Activated naive CD4-positive, alpha-beta T cell treated with anti-CD3 and anti-CD28 coated beads, Interleukin-2, amount 50 U/mL, for 24 hours (primary cell): ENCODE data around the gene ZNF581.

Source experiments
- H3K27ac Mint-ChIP-seq: one replicate; pipeline ENCODE4 v1.8.0; 2021; ENCODE audit warnings: mild to moderate bottlenecking, mixed read lengths
- H3K27me3 Mint-ChIP-seq: one replicate; pipeline ENCODE4 v1.8.0; 2021; ENCODE audit warnings: mixed read lengths
- H3K36me3 Mint-ChIP-seq: one replicate; pipeline ENCODE4 v1.8.0; 2021; ENCODE audit warnings: mixed read lengths
- H3K4me1 Mint-ChIP-seq: one replicate; pipeline ENCODE4 v1.8.0; 2021; ENCODE audit warnings: mixed read lengths
- H3K4me3 Mint-ChIP-seq: one replicate; pipeline ENCODE4 v1.8.0; 2021; ENCODE audit warnings: mild to moderate bottlenecking, mixed read lengths
- H3K9me3 Mint-ChIP-seq: one replicate; pipeline ENCODE4 v1.8.0; 2021; ENCODE audit warnings: mixed read lengths

ZNF581 gene

GRCh38 chr19:55637534-55637933 lies 5.9 kb upstream of the ZNF581 start:
- Mint-ChIP-seq H3K27me3 (no peaks in the 10 kb centered on the region), H3K9me3 (no peaks in the 10 kb centered on the region), H3K4me3 (peak overlapping the region; percentile 60), H3K4me1 (peaks cover 60% of the 10 kb centered on the region), H3K36me3 (peaks cover 15% of the 10 kb centered on the region), H3K27ac (peak overlapping the region; percentile 73)

DNA sequence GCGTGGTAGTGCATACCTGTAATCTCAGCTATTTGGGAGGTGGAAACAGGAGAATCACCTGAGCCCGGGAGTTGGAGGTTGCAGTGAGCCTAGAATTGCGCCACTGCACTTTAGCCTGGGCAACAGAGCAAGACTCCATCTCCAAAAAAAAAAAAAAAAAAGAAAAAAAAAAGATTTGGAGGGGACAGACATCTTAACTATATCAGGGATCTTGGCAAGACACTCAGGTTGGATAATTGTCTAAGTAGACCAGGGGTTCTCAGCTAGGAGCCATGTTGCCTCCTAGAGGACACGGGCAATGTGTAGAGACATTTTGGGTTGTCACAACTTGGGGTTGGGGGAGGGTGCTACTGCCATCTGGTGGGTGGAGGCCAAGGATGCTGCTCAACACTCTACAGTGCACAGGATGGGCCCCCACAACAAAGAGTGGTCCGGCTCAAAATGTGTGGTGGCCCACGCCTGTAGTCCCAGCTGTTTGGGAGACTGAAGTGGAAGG lies 4.5 kb upstream of the ZNF581 start:
- Mint-ChIP-seq H3K4me3 (peak overlapping the region; percentile 59), H3K4me1 (peaks cover 64% of the 10 kb centered on the region)

GRCh38 chr19:55640043-55640576 lies 3.3 kb upstream of the ZNF581 start:
- Mint-ChIP-seq H3K27me3 (no peaks in the 10 kb centered on the region), H3K9me3 (no peaks in the 10 kb centered on the region), H3K27ac (peak overlapping the region; percentile 82), H3K36me3 (peaks cover 12% of the 10 kb centered on the region), H3K4me1 (peaks cover 66% of the 10 kb centered on the region), H3K4me3 (peak overlapping the region; percentile 82)

More for the DNA sequence above, 4.5 kb upstream of the ZNF581 start:
- H3K9me3 Mint-ChIP-seq = no peaks in the 10 kb centered on the region
- H3K27ac Mint-ChIP-seq = peak overlapping the region; percentile 19
- no peaks in the 10 kb centered on the region for H3K27me3 Mint-ChIP-seq
- H3K36me3 Mint-ChIP-seq = peaks cover 16% of the 10 kb centered on the region

DNA sequence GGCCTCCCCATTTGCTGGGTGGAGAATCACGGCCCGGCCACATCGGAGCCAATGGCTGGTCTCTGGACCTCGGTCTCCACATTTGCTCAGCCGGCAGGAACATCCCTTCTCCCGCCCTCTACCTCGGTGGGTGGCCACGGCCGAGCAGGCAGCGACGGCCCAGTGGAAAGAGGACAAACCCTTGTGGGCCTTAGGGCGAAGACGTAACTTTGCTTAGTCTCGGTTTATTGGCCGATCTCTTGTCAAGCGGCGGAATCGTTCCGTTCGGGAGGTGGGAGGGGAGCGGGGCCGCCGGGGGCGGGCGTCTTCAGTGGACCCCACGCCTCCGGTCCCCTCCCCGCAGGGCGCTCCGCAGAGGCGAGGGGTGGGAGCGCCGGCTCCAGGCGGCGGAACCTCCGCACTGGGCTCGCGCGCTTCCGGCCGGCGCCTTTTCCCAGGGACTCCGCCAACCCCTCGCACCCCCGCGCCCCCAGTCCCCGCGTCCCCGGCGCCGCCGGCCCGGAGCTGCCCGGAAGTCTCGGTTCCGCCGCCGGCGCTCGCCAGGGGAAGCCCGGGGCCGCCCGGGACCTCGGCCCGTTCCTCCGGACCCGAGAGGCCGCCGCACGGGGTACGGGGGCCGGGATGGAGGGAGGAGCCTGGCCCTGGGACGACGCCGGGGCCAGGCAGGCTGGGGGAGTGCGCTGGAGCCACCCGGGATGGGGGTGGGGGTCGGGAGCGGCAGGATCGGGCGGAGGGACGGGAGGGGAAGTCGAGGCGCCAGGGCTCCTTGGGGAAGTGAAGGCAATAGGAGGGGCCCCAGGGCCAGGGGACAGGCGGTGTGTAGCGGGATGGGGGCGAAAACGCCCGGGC lies 2.6 kb upstream of the ZNF581 start, which contains the start of gene ZNF580:
Gene ZNF580, plus strand, starts transcription at position 426 of the 849 bp plus-strand sequence. CDS start 1,507 bp downstream, outside the sequence.
- Mint-ChIP-seq H3K4me1 (peaks cover 67% of the 10 kb centered on the region), H3K9me3 (no peaks in the 10 kb centered on the region)

DNA sequence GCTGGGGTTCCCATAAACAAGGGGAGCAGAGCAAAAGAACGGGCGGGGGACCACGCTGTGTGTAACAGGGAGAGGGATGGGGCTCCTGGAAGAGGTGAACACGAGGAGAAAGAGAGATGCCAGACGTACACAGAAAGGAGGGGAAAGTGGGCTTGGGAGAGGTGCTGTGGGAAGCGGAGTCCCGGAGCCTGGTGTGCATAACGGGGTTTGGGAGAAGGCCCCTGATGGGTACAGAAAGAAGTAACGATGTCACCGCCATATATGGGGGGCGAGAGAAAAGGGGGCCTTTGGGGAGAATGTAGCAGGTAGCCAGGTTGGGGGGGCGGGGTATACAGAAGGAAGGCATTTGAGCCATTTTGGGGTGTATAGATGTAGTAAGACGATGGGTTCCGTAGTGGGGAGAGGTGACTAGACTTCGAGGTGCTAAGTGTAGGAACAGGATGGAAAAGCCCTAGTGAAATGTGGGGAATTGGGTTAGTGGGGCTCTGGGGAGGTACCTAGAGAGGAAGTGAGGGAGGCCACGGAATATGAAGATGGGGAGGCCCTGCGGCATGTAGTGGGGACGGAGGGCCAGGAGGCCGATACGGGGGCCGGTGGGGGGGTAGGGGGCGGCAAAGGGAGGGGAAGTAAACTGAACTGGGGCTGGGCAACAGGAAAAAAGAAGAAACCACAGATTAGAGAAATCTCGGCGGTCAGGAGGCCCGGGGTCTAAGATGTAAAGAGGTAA lies 1.9 kb upstream of the ZNF581 start:
- Mint-ChIP-seq H3K9me3 (no peaks in the 10 kb centered on the region), H3K4me3 (peak overlapping the region; percentile 89), H3K4me1 (peaks cover 59% of the 10 kb centered on the region), H3K36me3 (peaks cover 9% of the 10 kb centered on the region), H3K27ac (peak overlapping the region; percentile 89), H3K27me3 (no peaks in the 10 kb centered on the region)

More for the DNA sequence above, 2.6 kb upstream of the ZNF581 start, which contains the start of gene ZNF580:
- H3K27me3 Mint-ChIP-seq = no peaks in the 10 kb centered on the region
- peak within 1 kb of the TSS; percentile 89 for H3K27ac Mint-ChIP-seq
- H3K36me3 Mint-ChIP-seq = peaks cover 9% of the 10 kb centered on the region
- H3K4me3 Mint-ChIP-seq = peak within 1 kb of the TSS; percentile 89

GRCh38 chr19:55642153-55643002 lies 1.1 kb upstream of the ZNF581 start:
- H3K4me3 Mint-ChIP-seq = peak overlapping the region; percentile 97
- H3K4me1 Mint-ChIP-seq = peaks cover 57% of the 10 kb centered on the region
- peak overlapping the region; percentile 99 for H3K27ac Mint-ChIP-seq

DNA sequence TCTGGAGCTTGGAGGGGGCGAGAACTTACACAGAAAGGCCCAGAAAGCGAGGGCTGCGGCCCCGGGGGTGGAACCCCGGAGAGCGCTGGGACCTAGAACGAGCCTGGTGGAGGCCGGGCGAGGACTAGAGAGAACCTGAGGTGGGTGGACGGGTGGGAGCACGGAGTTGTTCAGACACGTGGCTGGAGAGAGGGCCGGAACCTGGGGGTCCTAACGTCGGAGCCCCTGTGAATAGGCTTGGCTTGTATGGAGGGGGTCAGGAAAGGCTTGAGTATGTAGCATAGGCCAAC lies 383 bp downstream of the ZNF581 start:
- Mint-ChIP-seq H3K36me3 (peaks cover 4% of the 10 kb centered on the region), H3K4me1 (peaks cover 56% of the 10 kb centered on the region), H3K27ac (peak overlapping the region; percentile 98), H3K4me3 (peak overlapping the region; percentile 97), H3K9me3 (no peaks in the 10 kb centered on the region), H3K27me3 (no peaks in the 10 kb centered on the region)

More at GRCh38 chr19:55642153-55643002, 1.1 kb upstream of the ZNF581 start:
- no peaks in the 10 kb centered on the region for H3K9me3 Mint-ChIP-seq
- H3K36me3 Mint-ChIP-seq = peaks cover 9% of the 10 kb centered on the region
- no peaks in the 10 kb centered on the region for H3K27me3 Mint-ChIP-seq

DNA sequence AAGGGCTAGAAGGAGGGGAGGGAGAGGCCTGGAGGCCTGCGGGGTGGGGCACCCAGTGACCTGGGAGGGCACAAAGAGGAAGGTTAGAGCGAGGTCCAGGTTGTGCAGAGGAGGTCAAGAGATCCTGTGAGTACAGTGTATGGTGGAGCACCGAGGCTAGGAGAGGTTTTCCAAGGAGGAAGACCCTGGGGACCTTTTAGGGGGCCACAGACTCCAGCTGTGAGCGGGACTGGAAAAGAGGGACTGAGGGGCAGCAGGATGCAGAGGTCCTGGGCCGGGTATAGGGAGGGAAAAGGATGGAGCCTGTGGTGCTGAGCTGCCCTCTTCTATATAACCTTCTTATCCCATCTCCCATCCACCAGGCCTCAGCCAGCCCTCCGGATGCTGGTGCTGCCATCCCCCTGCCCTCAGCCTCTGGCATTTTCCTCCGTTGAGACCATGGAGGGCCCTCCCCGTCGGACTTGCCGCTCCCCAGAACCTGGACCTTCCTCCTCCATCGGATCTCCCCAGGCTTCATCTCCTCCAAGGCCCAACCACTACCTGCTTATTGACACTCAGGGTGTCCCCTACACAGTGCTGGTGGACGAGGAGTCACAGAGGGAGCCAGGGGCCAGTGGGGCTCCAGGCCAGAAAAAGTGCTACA lies 863 bp downstream of the ZNF581 start:
- Mint-ChIP-seq H3K9me3 (no peaks in the 10 kb centered on the region), H3K36me3 (peaks cover 1% of the 10 kb centered on the region), H3K27ac (peak overlapping the region; percentile 98), H3K27me3 (no peaks in the 10 kb centered on the region), H3K4me3 (peak overlapping the region; percentile 97), H3K4me1 (peaks cover 54% of the 10 kb centered on the region)

DNA sequence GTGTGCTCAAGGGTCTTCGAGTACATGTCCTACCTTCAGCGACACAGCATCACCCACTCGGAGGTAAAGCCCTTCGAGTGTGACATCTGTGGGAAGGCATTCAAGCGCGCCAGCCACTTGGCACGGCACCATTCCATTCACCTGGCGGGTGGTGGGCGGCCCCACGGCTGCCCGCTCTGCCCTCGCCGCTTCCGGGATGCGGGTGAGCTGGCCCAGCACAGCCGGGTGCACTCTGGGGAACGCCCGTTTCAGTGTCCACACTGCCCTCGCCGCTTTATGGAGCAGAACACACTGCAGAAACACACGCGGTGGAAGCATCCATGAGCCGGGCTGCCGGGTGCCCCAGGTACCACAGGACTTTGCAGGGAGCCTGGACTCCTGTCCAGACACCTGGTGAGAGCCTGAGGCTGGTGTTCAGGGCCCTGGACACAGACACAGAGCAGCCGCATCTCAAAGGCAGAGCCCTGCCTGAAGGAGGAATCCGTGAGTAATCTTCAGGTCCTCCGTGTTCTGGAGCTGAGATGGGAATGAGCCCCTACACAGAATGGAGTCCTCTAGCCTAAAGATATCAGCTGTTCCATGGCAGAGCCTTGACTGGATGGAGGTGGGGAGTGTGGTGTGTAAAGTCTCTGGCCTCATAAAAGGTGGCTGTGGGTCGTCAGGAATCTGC lies 1.5 kb downstream of the ZNF581 start:
- Mint-ChIP-seq H3K27me3 (no peaks in the 10 kb centered on the region), H3K9me3 (no peaks in the 10 kb centered on the region), H3K27ac (peak overlapping the region; percentile 65), H3K4me1 (peaks cover 60% of the 10 kb centered on the region), H3K36me3 (peaks cover 1% of the 10 kb centered on the region), H3K4me3 (peak overlapping the region; percentile 97)

DNA sequence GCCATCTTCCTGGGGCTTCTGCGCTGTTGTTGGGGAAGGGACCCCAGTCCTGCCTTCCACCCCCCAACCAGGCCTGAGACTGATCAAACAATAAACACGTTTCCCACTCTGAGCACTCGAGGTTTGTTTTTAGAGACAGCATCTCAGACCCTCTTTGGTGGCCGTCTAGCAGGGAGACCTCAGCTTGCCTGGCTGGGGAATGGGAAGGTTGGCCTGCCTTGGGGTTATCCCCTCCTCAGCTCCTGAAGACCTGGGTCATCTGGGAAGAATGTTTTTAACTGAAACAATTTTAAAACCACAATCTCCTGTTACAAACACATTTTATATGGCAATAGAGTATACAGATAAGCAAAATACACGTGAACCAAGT lies 2.0 kb downstream of the ZNF581 start:
- H3K27me3 Mint-ChIP-seq = no peaks in the 10 kb centered on the region
- H3K9me3 Mint-ChIP-seq = no peaks in the 10 kb centered on the region
- H3K27ac Mint-ChIP-seq = peak overlapping the region; percentile 65
- H3K4me1 Mint-ChIP-seq = peaks cover 61% of the 10 kb centered on the region
- H3K4me3 Mint-ChIP-seq = peak overlapping the region; percentile 78
- peaks cover 1% of the 10 kb centered on the region for H3K36me3 Mint-ChIP-seq

DNA sequence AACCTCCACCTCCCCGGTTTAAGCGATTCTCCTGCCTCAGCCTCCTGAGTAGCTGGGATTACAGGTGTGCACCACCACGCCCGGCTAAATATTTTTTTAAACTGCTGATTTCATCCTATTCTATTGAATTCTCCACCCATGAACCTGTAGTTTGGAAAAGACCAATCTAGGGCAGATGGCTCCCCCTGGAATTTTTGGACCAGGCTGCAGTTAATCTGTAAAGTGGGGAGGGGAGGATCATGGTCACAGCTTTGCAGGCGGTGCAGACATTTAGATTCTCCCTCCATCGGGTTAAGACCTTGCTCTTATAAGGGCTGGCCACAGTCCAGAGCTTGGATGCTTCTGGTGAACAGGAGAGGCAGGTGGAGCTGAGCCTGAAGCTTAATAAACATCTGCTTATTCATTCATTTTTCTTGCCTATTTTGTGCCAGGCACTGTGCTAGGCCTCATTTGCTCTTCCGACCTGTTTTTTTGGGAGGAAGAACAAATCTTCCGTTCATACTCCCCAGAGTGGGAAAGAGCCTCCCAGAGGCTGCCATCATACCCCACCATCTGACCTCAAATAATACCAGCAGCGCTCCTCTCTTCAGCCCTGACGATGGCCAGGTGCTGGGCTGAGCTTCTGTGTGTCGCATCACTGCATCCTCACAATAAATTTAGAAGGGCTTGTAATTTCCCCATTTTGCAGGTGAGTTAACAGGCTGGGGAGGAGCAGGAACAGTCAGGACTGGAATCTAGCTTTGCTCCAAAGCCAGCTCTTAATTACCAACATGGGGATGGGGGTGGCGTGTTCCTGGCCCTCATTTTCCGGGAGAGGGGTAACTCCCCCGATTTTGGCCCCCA lies 3.7 kb downstream of the ZNF581 start:
- Mint-ChIP-seq H3K36me3 (peaks cover 1% of the 10 kb centered on the region), H3K27me3 (no peaks in the 10 kb centered on the region), H3K4me1 (peaks cover 57% of the 10 kb centered on the region), H3K4me3 (peak overlapping the region; percentile 86), H3K27ac (peak overlapping the region; percentile 65), H3K9me3 (no peaks in the 10 kb centered on the region)

- no peaks in the 10 kb centered on the region for H3K9me3 Mint-ChIP-seq
- H3K27ac Mint-ChIP-seq = peak within 1 kb of the TSS; percentile 76
- H3K27me3 Mint-ChIP-seq = no peaks in the 10 kb centered on the region
- peaks cover 53% of the 10 kb centered on the region for H3K4me1 Mint-ChIP-seq
- peaks cover 1% of the 10 kb centered on the region for H3K36me3 Mint-ChIP-seq
- peak within 1 kb of the TSS; percentile 86 for H3K4me3 Mint-ChIP-seq
Observed at GRCh38 chr19:55647732-55648584, 4.5 kb downstream of the ZNF581 start, which contains the start of gene CCDC106. CCDC106 (plus strand) TSS chr19:55648212; CDS start chr19:55649047, 835 bp downstream.
